ENCODE results near the gene CTSD. TPM values are rescaled to one million over a fixed set of nuclear protein-coding genes. Genes with fewer than 3 reads are reported as not detected.

Gene CTSD
- total RNA-seq, 1 experiment from 2014 or later = 158 TPM

- H4K20me1 ChIP-seq (ENCODE audit: control insufficient read depth, insufficient read depth, insufficient read length) = no peaks in the 10 kb centered on the region
- Mint-ChIP-seq H3K27ac (no peak overlapping the region), H3K4me3 (no peak overlapping the region), H3K27me3 (ENCODE audit: low read depth) (peaks cover 73% of the 10 kb centered on the region), H3K4me1 (peaks cover 5 to 10% of the 10 kb centered on the region in 2 experiments; a peak in 3 of 4 replicates), H3K36me3 (ENCODE audit: insufficient read depth in 1 of 3, low read depth in 3 of 3) (peaks cover 0 to 4% (median 1%) of the 10 kb centered on the region in 3 experiments; a peak in 3 of 7 replicates), H3K9me3 (peaks cover 6 to 7% of the 10 kb centered on the region in 2 experiments; a peak in 4 of 5 replicates)
- no peak overlapping the region for H3K4me2 ChIP-seq (ENCODE audit: insufficient read depth, insufficient read length, low read length)
- H4K5ac ChIP-seq (ENCODE audit: insufficient read length, low read depth, low read length) = no peak overlapping the region
- H3K9me3 ChIP-seq (ENCODE audit: control insufficient read depth, low read depth, low read length) = no peaks in the 10 kb centered on the region
- H2BK5ac ChIP-seq (ENCODE audit: insufficient read length, low read length) = no peak overlapping the region
- no peak overlapping the region for H4K8ac ChIP-seq (replicated peaks; ENCODE audit: insufficient read length, low read depth, low read length)
- no peak overlapping the region for H2BK12ac ChIP-seq (ENCODE audit: insufficient read length, low read depth, low read length)
- H2BK15ac ChIP-seq (ENCODE audit: low read depth, low read length) = no peak overlapping the region
- no peak overlapping the region for H3K27ac ChIP-seq (ENCODE audit: insufficient read length, low read depth, low read length)
- no peak overlapping the region for H2AFZ ChIP-seq (ENCODE audit: low read length)
- no peak overlapping the region for H3K9ac ChIP-seq (ENCODE audit: extremely low read depth, insufficient read length, low read length)
- H3K56ac ChIP-seq (ENCODE audit: insufficient read length, low read depth, low read length) = no peak overlapping the region
- H2BK20ac ChIP-seq (ENCODE audit: low read depth, low read length, poor library complexity, severe bottlenecking) = no peak overlapping the region
- H3T11ph ChIP-seq (ENCODE audit: low read length) = no peak overlapping the region
- TF ChIP-seq CTCF (conservative IDR thresholded peaks at IDR 0.05) = no peak
- H3K4ac ChIP-seq (ENCODE audit: low read depth, low read length) = no peak overlapping the region
- H3K4me1 ChIP-seq (ENCODE audit: insufficient read depth, low read length) = no peaks in the 10 kb centered on the region
- no peak overlapping the region for H3K23ac ChIP-seq (ENCODE audit: insufficient read length, low read depth, low read length)
- no peaks in the 10 kb centered on the region; the same call in 1 of the 2 replicates for H3K27me3 ChIP-seq (ENCODE audit: insufficient read depth, low read length)
- no peak overlapping the region for H3K14ac ChIP-seq (ENCODE audit: insufficient read depth, low read length)
- H3K79me1 ChIP-seq (ENCODE audit: insufficient read depth, low read depth, low read length, poor library complexity, severe bottlenecking) = no peaks in the 10 kb centered on the region
- no peak overlapping the region for H4K91ac ChIP-seq (ENCODE audit: insufficient read length, low read depth, low read length)
- H3K79me2 ChIP-seq (ENCODE audit: insufficient read depth, low read length) = no peaks in the 10 kb centered on the region
- no CpG with 5 or more reads among the region's 15 CpGs for WGBS (ENCODE audit: extremely low coverage, insufficient read length, low lambda C conversion rate)
- H2AK5ac ChIP-seq (ENCODE audit: insufficient read length, low read length) = no peak overlapping the region
- no peak overlapping the region for H3K18ac ChIP-seq (ENCODE audit: insufficient read length, low read depth, low read length)
- no peak overlapping the region for H2BK120ac ChIP-seq (ENCODE audit: low read depth, low read length, poor library complexity, severe bottlenecking)
- H3K23me2 ChIP-seq (ENCODE audit: insufficient read length, low read depth, low read length, poor library complexity, severe bottlenecking) = no peaks in the 10 kb centered on the region
- no peak for DNase-seq
Measured at GRCh38 chr11:1705126-1706052, 58.3 kb downstream of the CTSD start.
